Fibroblast of villous mesenchyme (primary cell): ENCODE measurements around the gene WDR11. TPM values are rescaled to one million over a fixed set of nuclear protein-coding genes. Genes with fewer than 3 reads are reported as not detected.

Experiments used
- DNase-seq: peaks from one replicate; pipeline ENCODE4 v3.0.0-alpha.2; 2010; ENCODE audit warnings: low read depth
- H3K4me3 ChIP-seq: 2 replicates; pipeline ENCODE4 v1.5.1; 2011; ENCODE audit warnings: low read depth, mild to moderate bottlenecking, low read length
- total RNA-seq: library from RNA; depleted of rRNA; stranded (reverse); fragments of >200 nt; gene quantifications from 2 replicates; pipeline ENCODE4 v1.2.3, GENCODE V29; 2012
- TF ChIP-seq, protein P1 (sequence below): IDR thresholded peaks from 2 replicates; pipeline ENCODE4 v1.5.1; 2012; ENCODE audit warnings: low read depth, mild to moderate bottlenecking, low read length; ENCODE audit not compliant: insufficient read depth

WDR11 gene
- total RNA-seq, 1 donor = 85.9 TPM

- TF ChIP-seq, protein P1, sequence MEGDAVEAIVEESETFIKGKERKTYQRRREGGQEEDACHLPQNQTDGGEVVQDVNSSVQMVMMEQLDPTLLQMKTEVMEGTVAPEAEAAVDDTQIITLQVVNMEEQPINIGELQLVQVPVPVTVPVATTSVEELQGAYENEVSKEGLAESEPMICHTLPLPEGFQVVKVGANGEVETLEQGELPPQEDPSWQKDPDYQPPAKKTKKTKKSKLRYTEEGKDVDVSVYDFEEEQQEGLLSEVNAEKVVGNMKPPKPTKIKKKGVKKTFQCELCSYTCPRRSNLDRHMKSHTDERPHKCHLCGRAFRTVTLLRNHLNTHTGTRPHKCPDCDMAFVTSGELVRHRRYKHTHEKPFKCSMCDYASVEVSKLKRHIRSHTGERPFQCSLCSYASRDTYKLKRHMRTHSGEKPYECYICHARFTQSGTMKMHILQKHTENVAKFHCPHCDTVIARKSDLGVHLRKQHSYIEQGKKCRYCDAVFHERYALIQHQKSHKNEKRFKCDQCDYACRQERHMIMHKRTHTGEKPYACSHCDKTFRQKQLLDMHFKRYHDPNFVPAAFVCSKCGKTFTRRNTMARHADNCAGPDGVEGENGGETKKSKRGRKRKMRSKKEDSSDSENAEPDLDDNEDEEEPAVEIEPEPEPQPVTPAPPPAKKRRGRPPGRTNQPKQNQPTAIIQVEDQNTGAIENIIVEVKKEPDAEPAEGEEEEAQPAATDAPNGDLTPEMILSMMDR = no peak
- no peak for DNase-seq
- H3K4me3 ChIP-seq = no peak overlapping the region
These were observed 12.2 kb upstream of the WDR11 start for GRCh38 chr10:120838941-120839340.

DNA sequence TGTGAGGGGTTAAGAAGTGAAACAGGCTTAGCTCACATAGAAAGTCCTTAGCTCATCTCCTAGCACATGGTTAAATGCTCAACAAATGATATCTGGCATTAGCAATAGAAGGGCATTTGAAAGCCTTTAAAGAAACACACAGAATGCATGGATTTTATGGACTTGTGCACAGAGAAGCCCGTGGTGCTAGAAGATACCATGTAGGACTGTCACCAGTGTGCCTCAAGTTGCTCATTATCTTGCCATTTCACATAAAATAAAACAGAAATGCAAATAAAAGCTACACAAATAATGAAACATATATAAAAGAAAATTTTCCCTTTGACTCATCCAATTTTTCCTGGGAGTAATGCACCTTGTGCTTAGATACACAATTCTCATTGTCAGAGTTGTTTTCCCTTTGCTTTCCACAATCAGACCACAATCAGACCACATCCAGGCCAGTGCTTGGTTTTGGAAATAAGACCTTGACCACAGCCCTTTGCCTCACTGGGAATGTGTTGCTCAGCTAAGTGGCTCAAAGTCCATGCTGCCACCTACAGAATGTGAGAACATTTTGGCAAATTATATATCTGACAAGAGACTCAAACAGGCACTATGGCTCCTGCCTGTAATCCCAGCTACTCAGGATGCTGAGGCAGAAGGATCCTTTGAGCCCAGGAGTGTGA lies 9.5 kb upstream of the WDR11 start:
- TF ChIP-seq, protein P1 = no peak
- peak; percentile 3 for DNase-seq
- H3K4me3 ChIP-seq = no peak overlapping the region

DNA sequence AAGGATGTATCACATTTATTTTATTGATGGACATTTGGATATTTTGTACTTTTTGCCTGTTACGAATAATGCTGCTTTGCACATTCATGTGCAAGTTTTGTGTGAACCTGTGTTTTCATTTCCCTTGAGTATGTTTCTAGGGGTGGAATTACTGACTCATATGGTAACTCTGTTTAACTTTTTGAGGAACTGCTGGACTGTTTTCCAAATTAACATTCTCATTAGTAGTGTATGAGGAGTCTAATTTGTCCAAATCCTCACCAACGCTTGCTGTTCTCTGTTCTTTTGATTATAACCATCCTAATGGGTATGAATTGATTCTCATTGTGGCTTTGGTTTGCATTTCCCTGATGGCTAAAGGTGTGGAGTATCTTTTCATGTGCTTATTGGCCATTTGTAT lies 3.2 kb downstream of the WDR11 start:
- no peak overlapping the region for H3K4me3 ChIP-seq
- TF ChIP-seq, protein P1 = no peak
- no peak for DNase-seq

GRCh38 chr10:120861178-120861855 lies 10.2 kb downstream of the WDR11 start:
- no peak overlapping the region for H3K4me3 ChIP-seq
- DNase-seq = no peak
- TF ChIP-seq, protein P1 = no peak

- DNase-seq = no peak
- TF ChIP-seq, protein P1 = no peak
These were observed 22.6 kb downstream of the WDR11 start for GRCh38 chr10:120873741-120874140.

GRCh38 chr10:120883071-120883470 lies 31.9 kb downstream of the WDR11 start:
- TF ChIP-seq, protein P1 = no peak
- no peak overlapping the region for H3K4me3 ChIP-seq
- no peak for DNase-seq

More at GRCh38 chr10:120873741-120874140, 22.6 kb downstream of the WDR11 start:
- no peak overlapping the region for H3K4me3 ChIP-seq
